Thymus (tissue), 11 donors: Measurements from ENCODE around the gene DHRS12. TPM values are rescaled to one million over a fixed set of nuclear protein-coding genes. Genes with fewer than 3 reads are reported as not detected.
A peak's percentile ranks its signal among the peaks of the same experiment; 100 is the strongest.

Experiments
- DNase-seq, 9 donors: peaks; one replicate each; pipeline ENCODE4 v3.0.0-alpha.2; 2013; ENCODE audit warnings: low spot score in 9 of 9, low read depth in 6 of 9, missing footprints in 1 of 9
- H3K27ac ChIP-seq, 2 donors: one replicate each; pipeline ENCODE4 v1.5.1; 2013; ENCODE audit warnings: control low read depth in 1 of 2, low read depth in 1 of 2, low read length in 1 of 2, mild to moderate bottlenecking in 1 of 2, moderate library complexity in 1 of 2
- H3K27me3 ChIP-seq, 2 donors: one replicate each; pipeline ENCODE4 v1.5.1; 2013; ENCODE audit warnings: low read length in 1 of 2; ENCODE audit not compliant: control insufficient read depth in 2 of 2, insufficient read depth in 1 of 2
- H3K36me3 ChIP-seq, 2 donors: one replicate each; pipeline ENCODE4 v1.5.1; 2013; ENCODE audit warnings: low read length in 1 of 2, mild to moderate bottlenecking in 1 of 2, moderate library complexity in 1 of 2; ENCODE audit not compliant: control insufficient read depth in 2 of 2, insufficient read depth in 2 of 2
- H3K4me1 ChIP-seq, 2 donors: one replicate each; pipeline ENCODE4 v1.5.1; 2013; ENCODE audit warnings: low read length in 2 of 2; ENCODE audit not compliant: control insufficient read depth in 2 of 2, insufficient read depth in 2 of 2
- H3K4me3 ChIP-seq, 2 donors: one replicate each; pipeline ENCODE4 v1.5.1; 2013; ENCODE audit warnings: low read length in 2 of 2, control low read depth in 1 of 2, mild to moderate bottlenecking in 1 of 2
- H3K9me3 ChIP-seq, 2 donors: one replicate each; pipeline ENCODE4 v1.5.1; 2013; ENCODE audit warnings: low read length in 1 of 2, mild to moderate bottlenecking in 1 of 2; ENCODE audit not compliant: control insufficient read depth in 2 of 2, insufficient read depth in 1 of 2
- WGBS: extraction: QIAGEN DNeasy Blood & Tissue Kit; methylation state at CpG from one replicate; pipeline ENCODE4 v1.1.7; 2013; 5-methylcytosine and 5-hydroxymethylcytosine counted together
- polyA plus RNA-seq: library from polyadenylated mRNA; stranded (reverse); fragments of 200-250 nt; gene quantifications from one replicate; pipeline ENCODE4 v1.2.3, GENCODE V29; 2013
- total RNA-seq: library from RNA; stranded (reverse); fragments of 120-200 nt; gene quantifications from one replicate; pipeline ENCODE4 v1.2.4, GENCODE V29; 2013
- donor health status: healthy.

The DHRS12 gene
- total and polyA plus RNA-seq, 2 donors, result 7.5 to 14.8 TPM

DNA sequence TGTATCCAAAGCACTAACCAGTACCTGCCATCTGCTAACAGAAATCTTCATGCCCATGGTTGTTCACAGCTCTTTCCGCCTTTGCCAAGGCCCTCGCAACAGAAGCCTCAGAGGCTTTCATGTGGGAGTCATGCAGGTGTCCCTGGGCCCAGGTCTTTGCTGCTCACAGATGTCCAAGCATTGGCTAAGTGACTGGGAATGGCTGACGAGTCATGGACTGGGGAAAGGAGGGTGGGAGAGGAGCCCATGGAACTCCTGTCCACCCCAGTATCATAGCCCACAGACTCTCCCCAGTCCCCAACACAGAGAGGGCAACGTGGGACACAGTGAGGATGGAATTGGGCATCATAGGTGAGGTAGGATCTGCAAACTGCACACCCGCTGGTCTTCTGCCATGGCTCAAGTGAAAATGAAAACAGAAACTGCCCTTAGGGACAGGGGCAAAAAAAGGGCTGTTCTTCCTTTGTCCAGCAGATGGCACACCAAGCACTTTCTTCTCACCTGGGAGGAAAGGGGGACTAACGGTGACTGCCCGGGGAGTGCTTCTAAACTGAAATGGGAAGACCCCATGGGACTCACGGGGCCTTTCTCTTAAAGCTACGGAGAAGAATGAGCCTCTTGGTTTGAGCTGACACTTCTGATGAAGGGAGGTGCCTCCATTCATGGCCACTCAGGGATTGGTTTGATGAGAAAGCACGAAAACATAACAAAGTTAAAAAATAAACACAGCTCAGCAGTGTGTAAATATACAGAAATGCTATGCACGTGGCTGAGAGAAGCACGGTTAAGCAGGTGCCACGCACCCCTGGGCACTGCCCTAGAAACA is 11.1 kb upstream of the DHRS12 start:
- DNase-seq, result peak in 5 of 9 donors; percentile 49 to 87 (median 73)
- WGBS, result 35% methylated on average over 13 of the region's 13 CpGs
- no peak overlapping the region for H3K4me3 ChIP-seq
- H3K4me1 ChIP-seq, result peaks cover 4 to 30% of the 10 kb centered on the region in 2 donors
- peak overlapping the region in 1 of 2 donors; percentile 11 for H3K27ac ChIP-seq
- H3K36me3 ChIP-seq, result no peaks in the 10 kb centered on the region
- H3K9me3 ChIP-seq, result no peaks in the 10 kb centered on the region
- no peaks in the 10 kb centered on the region for H3K27me3 ChIP-seq

GRCh38 chr13:51814071-51814470 is 10.1 kb upstream of the DHRS12 start:
- Histone ChIP-seq H3K4me3 (no peak overlapping the region), H3K36me3 (no peaks in the 10 kb centered on the region), H3K9me3 (no peaks in the 10 kb centered on the region), H3K27ac (no peak overlapping the region), H3K4me1 (peaks cover 4 to 23% of the 10 kb centered on the region in 2 donors), H3K27me3 (no peaks in the 10 kb centered on the region)
- DNase-seq, result no peak
- 96% methylated on average over 2 of the region's 2 CpGs for WGBS

DNA sequence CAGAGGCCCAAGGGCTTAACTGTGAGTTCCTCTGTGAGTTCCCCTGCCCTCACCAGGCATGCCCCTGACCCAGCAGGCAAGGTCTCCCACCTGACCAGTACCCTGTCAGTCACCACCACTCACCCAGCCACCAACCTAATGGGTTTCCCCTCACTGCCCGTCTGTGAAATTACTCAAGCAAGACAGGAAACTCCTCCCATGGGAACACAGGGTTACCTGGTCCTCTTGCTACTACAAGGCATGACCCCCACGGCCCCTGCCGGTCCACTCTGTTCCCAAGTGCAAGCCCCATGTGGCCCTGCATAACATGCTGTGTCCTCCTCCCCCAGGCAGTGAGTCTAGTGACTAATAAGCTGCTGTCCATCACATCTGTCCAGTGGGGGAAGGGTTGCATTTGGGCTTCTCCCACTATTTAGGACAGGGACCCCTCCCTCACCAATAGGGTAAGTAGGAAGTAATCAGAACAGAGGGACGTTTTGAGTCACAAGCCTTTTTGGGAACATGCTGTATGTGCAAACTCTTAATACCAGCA is 8.0 kb upstream of the DHRS12 start:
- Histone ChIP-seq H3K27ac (no peak overlapping the region), H3K9me3 (no peaks in the 10 kb centered on the region), H3K27me3 (no peaks in the 10 kb centered on the region), H3K4me3 (no peak overlapping the region), H3K36me3 (no peaks in the 10 kb centered on the region), H3K4me1 (peaks cover 4 to 18% of the 10 kb centered on the region in 2 donors)
- WGBS, result 82% methylated on average over 4 of the region's 4 CpGs
- no peak for DNase-seq

DNA sequence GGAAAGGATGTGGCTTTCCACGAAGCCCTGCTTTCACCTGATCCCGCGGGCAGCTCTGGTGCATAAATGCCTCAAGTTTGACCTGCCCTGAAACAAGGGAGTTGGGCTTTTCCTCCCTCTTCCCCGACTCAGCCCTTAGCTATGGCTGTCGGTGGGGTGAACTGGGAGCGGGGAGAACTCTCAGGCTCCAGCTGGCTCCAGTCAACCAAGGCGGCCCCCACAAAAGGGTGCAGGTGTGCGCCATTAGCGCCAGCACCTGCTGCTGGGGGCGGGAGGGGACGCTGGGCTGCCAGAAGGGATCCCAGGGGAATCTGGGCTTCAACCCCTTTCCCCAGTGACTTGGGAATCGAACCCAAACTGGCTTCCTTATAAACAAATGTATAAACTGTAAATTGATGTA is 7.1 kb upstream of the DHRS12 start:
- H3K4me1 ChIP-seq, result peaks cover 4 to 18% of the 10 kb centered on the region in 2 donors
- H3K27ac ChIP-seq, result no peak overlapping the region
- 81% methylated on average over 12 of the region's 12 CpGs for WGBS
- no peak overlapping the region for H3K4me3 ChIP-seq
- H3K9me3 ChIP-seq, result no peaks in the 10 kb centered on the region
- DNase-seq, result no peak
- no peaks in the 10 kb centered on the region for H3K36me3 ChIP-seq
- H3K27me3 ChIP-seq, result no peaks in the 10 kb centered on the region

- H3K4me3 ChIP-seq, result no peak overlapping the region
- no peak overlapping the region for H3K27ac ChIP-seq
- H3K4me1 ChIP-seq, result peaks cover 7 to 13% of the 10 kb centered on the region in 2 donors
- no peaks in the 10 kb centered on the region for H3K27me3 ChIP-seq
- no peaks in the 10 kb centered on the region for H3K36me3 ChIP-seq
- no peak for DNase-seq
- no peaks in the 10 kb centered on the region for H3K9me3 ChIP-seq
Observed at GRCh38 chr13:51808811-51809210, 4.8 kb upstream of the DHRS12 start.

GRCh38 chr13:51807041-51807440 is 3.1 kb upstream of the DHRS12 start:
- Histone ChIP-seq H3K36me3 (no peaks in the 10 kb centered on the region), H3K9me3 (no peaks in the 10 kb centered on the region), H3K4me3 (no peak overlapping the region), H3K27me3 (no peaks in the 10 kb centered on the region), H3K27ac (no peak overlapping the region), H3K4me1 (peaks cover 16 to 27% of the 10 kb centered on the region in 2 donors)
- 92% methylated on average over 5 of the region's 5 CpGs for WGBS
- no peak for DNase-seq

GRCh38 chr13:51806566-51806965 is 2.6 kb upstream of the DHRS12 start:
- Histone ChIP-seq H3K9me3 (no peaks in the 10 kb centered on the region), H3K4me1 (peaks cover 19 to 32% of the 10 kb centered on the region in 2 donors), H3K27ac (no peak overlapping the region), H3K27me3 (no peaks in the 10 kb centered on the region), H3K4me3 (no peak overlapping the region), H3K36me3 (no peaks in the 10 kb centered on the region)
- DNase-seq, result no peak
- 93% methylated on average over 2 of the region's 2 CpGs for WGBS

DNA sequence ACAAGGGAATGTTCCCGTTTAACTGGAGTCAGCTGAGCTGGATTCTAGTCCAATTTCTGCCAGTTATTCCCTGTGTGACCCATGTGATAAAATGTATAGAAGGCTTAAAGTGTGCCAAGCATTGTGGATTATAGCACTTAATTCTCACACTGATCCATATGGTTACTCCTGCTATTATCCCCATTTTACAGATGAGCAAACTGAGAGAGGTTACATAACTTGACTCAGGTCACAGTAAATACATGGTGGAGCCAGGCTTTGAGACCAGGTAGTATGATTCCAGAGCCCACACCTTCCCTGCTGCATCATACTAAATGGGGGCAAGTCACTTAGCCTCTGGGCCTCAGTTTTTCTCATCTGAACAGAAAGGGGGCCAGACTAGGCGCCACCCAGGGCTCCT is 2.0 kb upstream of the DHRS12 start:
- 96% methylated on average over 2 of the region's 2 CpGs for WGBS
- no peaks in the 10 kb centered on the region for H3K36me3 ChIP-seq
- H3K9me3 ChIP-seq, result no peaks in the 10 kb centered on the region
- peaks cover 19 to 33% of the 10 kb centered on the region in 2 donors for H3K4me1 ChIP-seq
- DNase-seq, result no peak
- no peak overlapping the region for H3K27ac ChIP-seq
- no peaks in the 10 kb centered on the region for H3K27me3 ChIP-seq
- no peak overlapping the region for H3K4me3 ChIP-seq

DNA sequence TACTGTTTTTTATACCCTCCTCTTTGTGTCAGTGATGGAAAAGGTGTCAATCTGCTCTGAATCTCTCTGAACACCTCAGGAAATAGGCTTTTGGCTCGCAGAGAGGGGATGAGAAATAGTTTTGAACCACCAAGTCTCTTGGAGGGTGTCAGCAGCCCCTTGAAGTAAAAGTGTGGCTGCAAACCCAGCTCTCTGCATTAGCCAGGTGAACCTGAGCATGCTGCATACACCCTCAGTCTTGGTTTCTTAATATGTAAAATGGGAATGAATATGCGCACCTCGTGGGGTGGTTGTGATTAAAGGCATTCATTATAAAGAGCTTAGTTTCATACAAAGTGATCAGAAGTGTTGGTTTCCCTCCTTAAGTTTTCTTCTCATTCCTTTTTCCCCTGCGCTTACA is 1.4 kb upstream of the DHRS12 start:
- Histone ChIP-seq H3K4me1 (peaks cover 19 to 31% of the 10 kb centered on the region in 2 donors), H3K4me3 (no peak overlapping the region), H3K9me3 (no peaks in the 10 kb centered on the region), H3K27ac (peak overlapping the region in 1 of 2 donors; percentile 25), H3K36me3 (no peaks in the 10 kb centered on the region), H3K27me3 (no peaks in the 10 kb centered on the region)
- 93% methylated on average over 4 of the region's 4 CpGs for WGBS
- DNase-seq, result no peak
